Common myeloid progenitor, CD34-positive (primary cell): ENCODE data around the gene KLHL29.

Experiments used
- CTCF ChIA-PET: fragments of 350-600 bp; sonication (Branson Sonifier 250); formaldehyde crosslinking; loops from one replicate; lab custom pipeline; 2021; ENCODE audit warnings: antibody characterized with exemption; lab: Charles Lee
- POLR2A ChIA-PET: fragments of 350-600 bp; sonication (Branson Sonifier 250); formaldehyde crosslinking; loops from one replicate; lab custom pipeline; 2021; ENCODE audit warnings: antibody characterized with exemption; lab: Charles Lee
- DNase-seq, 3 donors: peaks; one replicate each; pipeline versions ENCODE4 v3.0.0 to v3.0.0-alpha.2; 2013
- H3K27ac ChIP-seq, 2 experiments: 1 replicate in 1 of 2; 2 replicates in 1 of 2; pipeline ENCODE4 v1.7.0; 2013; ENCODE audit warnings: inconsistent platforms in 2 of 2, low read length in 2 of 2, mild to moderate bottlenecking in 2 of 2, low read depth in 1 of 2, moderate library complexity in 1 of 2; ENCODE audit not compliant: severe bottlenecking in 2 of 2, insufficient read depth in 1 of 2, poor library complexity in 1 of 2
- H3K27me3 ChIP-seq, 5 experiments: replicated peaks in 2 of 5; 1 replicate in 3 of 5; 2 replicates in 2 of 5; pipeline versions ENCODE4 v1.6.1 to v1.7.0; 2013; ENCODE audit warnings: low read length in 4 of 5, mild to moderate bottlenecking in 2 of 5, moderate library complexity in 2 of 5, inconsistent platforms in 1 of 5; ENCODE audit not compliant: insufficient read depth in 5 of 5, control insufficient read depth in 4 of 5
- H3K36me3 ChIP-seq, 4 experiments: 1 replicate in 2 of 4; 2 replicates in 2 of 4; pipeline versions ENCODE4 v1.6.1 to v1.7.0; 2013; ENCODE audit warnings: low read length in 3 of 4, control low read depth in 1 of 4, mild to moderate bottlenecking in 1 of 4; ENCODE audit not compliant: control insufficient read depth in 4 of 4, insufficient read depth in 4 of 4
- H3K4me1 ChIP-seq, 4 experiments: 1 replicate in 3 of 4; 2 replicates in 1 of 4; pipeline versions ENCODE4 v1.6.1 to v1.7.1; 2013; ENCODE audit warnings: low read length in 3 of 4, mild to moderate bottlenecking in 3 of 4, control low read depth in 1 of 4, inconsistent platforms in 1 of 4, moderate library complexity in 1 of 4; ENCODE audit not compliant: control insufficient read depth in 4 of 4, insufficient read depth in 4 of 4; ENCODE audit errors: control extremely low read depth in 1 of 4
- H3K4me3 ChIP-seq, 7 experiments: 1 replicate in 4 of 7; 2 replicates in 3 of 7; pipeline versions ENCODE4 v1.5.1 to v1.7.0; 2013; ENCODE audit warnings: mild to moderate bottlenecking in 7 of 7, low read length in 6 of 7, moderate library complexity in 6 of 7, inconsistent platforms in 2 of 7, low read depth in 2 of 7, control low read depth in 1 of 7; ENCODE audit not compliant: insufficient read depth in 4 of 7, control insufficient read depth in 1 of 7; ENCODE audit errors: extremely low read depth in 1 of 7
- H3K9me3 ChIP-seq, 5 experiments: 1 replicate in 4 of 5; 2 replicates in 1 of 5; pipeline versions ENCODE4 v1.6.1 to v1.7.1; 2013; ENCODE audit warnings: low read length in 4 of 5, mild to moderate bottlenecking in 2 of 5, inconsistent platforms in 1 of 5, low read depth in 1 of 5, moderate library complexity in 1 of 5; ENCODE audit not compliant: control insufficient read depth in 4 of 5, insufficient read depth in 2 of 5; ENCODE audit errors: control extremely low read depth in 1 of 5
- WGBS: methylation state at CpG from one replicate; pipeline ENCODE4 v1.1.5; 2013; ENCODE audit not compliant: insufficient coverage; 5-methylcytosine and 5-hydroxymethylcytosine counted together

KLHL29 gene

GRCh38 chr2:23685181-23685580, 300.2 kb downstream of the KLHL29 start:
- ChIA-PET CTCF (no interaction called here), POLR2A (no interaction called here)
- no peak for DNase-seq
- Histone ChIP-seq H3K27ac (no peak overlapping the region), H3K4me1 (peaks cover 0 to 5% (median 2%) of the 10 kb centered on the region in 4 experiments), H3K36me3 (no peaks in the 10 kb centered on the region), H3K27me3 (peaks cover 0 to 34% (median 0%) of the 10 kb centered on the region in 5 experiments), H3K4me3 (no peak overlapping the region), H3K9me3 (no peaks in the 10 kb centered on the region)
- 53% methylated on average over 12 of the region's 12 CpGs for WGBS

GRCh38 chr2:23685706-23686105, 300.7 kb downstream of the KLHL29 start:
- POLR2A ChIA-PET, result no interaction called here
- H3K27ac ChIP-seq, result no peak overlapping the region
- no peaks in the 10 kb centered on the region for H3K36me3 ChIP-seq

GRCh38 chr2:23686405-23687029, 301.5 kb downstream of the KLHL29 start:
- no peaks in the 10 kb centered on the region for H3K36me3 ChIP-seq
- POLR2A ChIA-PET, result no interaction called here

More at GRCh38 chr2:23685706-23686105, 300.7 kb downstream of the KLHL29 start:
- H3K9me3 ChIP-seq, result no peaks in the 10 kb centered on the region
- 97% methylated on average over 9 of the region's 9 CpGs for WGBS
- CTCF ChIA-PET, result no interaction called here
- no peak for DNase-seq
- H3K27me3 ChIP-seq, result peaks cover 0 to 34% (median 0%) of the 10 kb centered on the region in 5 experiments
- H3K4me1 ChIP-seq, result peaks cover 0 to 5% (median 2%) of the 10 kb centered on the region in 4 experiments
- no peak overlapping the region for H3K4me3 ChIP-seq

GRCh38 chr2:23687214-23687613, 302.2 kb downstream of the KLHL29 start:
- CTCF ChIA-PET, result no interaction called here
- no peaks in the 10 kb centered on the region for H3K9me3 ChIP-seq
- POLR2A ChIA-PET, result no interaction called here
- no peaks in the 10 kb centered on the region for H3K36me3 ChIP-seq
- WGBS, result 88% methylated on average over 8 of the region's 9 CpGs
- H3K4me1 ChIP-seq, result peaks cover 0 to 5% (median 2%) of the 10 kb centered on the region in 4 experiments
- DNase-seq, result no peak
- H3K4me3 ChIP-seq, result no peak overlapping the region
- H3K27ac ChIP-seq, result no peak overlapping the region
- peaks cover 0 to 34% (median 0%) of the 10 kb centered on the region in 5 experiments for H3K27me3 ChIP-seq

More at GRCh38 chr2:23686405-23687029, 301.5 kb downstream of the KLHL29 start:
- Histone ChIP-seq H3K4me3 (no peak overlapping the region), H3K27ac (no peak overlapping the region), H3K27me3 (peaks cover 0 to 34% (median 0%) of the 10 kb centered on the region in 5 experiments), H3K9me3 (no peaks in the 10 kb centered on the region), H3K4me1 (peaks cover 0 to 5% (median 2%) of the 10 kb centered on the region in 4 experiments)
- WGBS, result 80% methylated on average over 13 of the region's 13 CpGs
- DNase-seq, result no peak
- CTCF ChIA-PET, result no interaction called here

- Histone ChIP-seq H3K4me1 (peaks cover 0 to 5% (median 2%) of the 10 kb centered on the region in 4 experiments), H3K27ac (no peak overlapping the region), H3K4me3 (no peak overlapping the region), H3K9me3 (no peaks in the 10 kb centered on the region), H3K27me3 (peaks cover 0 to 33% (median 0%) of the 10 kb centered on the region in 5 experiments), H3K36me3 (no peaks in the 10 kb centered on the region)
- POLR2A ChIA-PET, result no interaction called here
- 94% methylated on average over 14 of the region's 14 CpGs for WGBS
- DNase-seq, result no peak
- CTCF ChIA-PET, result no interaction called here
Observed at GRCh38 chr2:23687713-23688112, 302.7 kb downstream of the KLHL29 start.

- H3K36me3 ChIP-seq, result no peaks in the 10 kb centered on the region
- WGBS, result 98% methylated on average over 8 of the region's 15 CpGs
- no peaks in the 10 kb centered on the region for H3K9me3 ChIP-seq
- no peak overlapping the region for H3K27ac ChIP-seq
- no peak for DNase-seq
- peaks cover 0 to 5% (median 2%) of the 10 kb centered on the region in 4 experiments for H3K4me1 ChIP-seq
- CTCF ChIA-PET, result no interaction called here
- no peak overlapping the region for H3K4me3 ChIP-seq
- POLR2A ChIA-PET, result no interaction called here
- H3K27me3 ChIP-seq, result peaks cover 0 to 28% (median 0%) of the 10 kb centered on the region in 5 experiments
Observed at GRCh38 chr2:23688486-23689130, 303.6 kb downstream of the KLHL29 start.

- H3K27ac ChIP-seq, result no peak overlapping the region
- ChIA-PET POLR2A (no interaction called here), CTCF (no interaction called here)
- H3K36me3 ChIP-seq, result no peaks in the 10 kb centered on the region
- H3K4me3 ChIP-seq, result no peak overlapping the region
- peaks cover 0 to 5% (median 2%) of the 10 kb centered on the region in 4 experiments for H3K4me1 ChIP-seq
- H3K27me3 ChIP-seq, result peaks cover 0 to 28% (median 2%) of the 10 kb centered on the region in 5 experiments
- H3K9me3 ChIP-seq, result no peaks in the 10 kb centered on the region
- DNase-seq, result no peak
- WGBS, result 82% methylated on average over 8 of the region's 11 CpGs
Observed at GRCh38 chr2:23689131-23689700, 304.2 kb downstream of the KLHL29 start.
